ENCODE data around the gene BIN1. TPM values are rescaled to one million over a fixed set of nuclear protein-coding genes. Genes with fewer than 3 reads are reported as not detected.

BIN1 gene
- total RNA-seq, 1 donor from 2014 or later = 26.9 TPM

- H3K27ac ChIP-seq = no peak overlapping the region
- no peaks in the 10 kb centered on the region for H3F3A ChIP-seq (ENCODE audit: low read depth)
Measured at GRCh38 chr2:127054996-127055785, 51.8 kb downstream of the BIN1 start.

DNA sequence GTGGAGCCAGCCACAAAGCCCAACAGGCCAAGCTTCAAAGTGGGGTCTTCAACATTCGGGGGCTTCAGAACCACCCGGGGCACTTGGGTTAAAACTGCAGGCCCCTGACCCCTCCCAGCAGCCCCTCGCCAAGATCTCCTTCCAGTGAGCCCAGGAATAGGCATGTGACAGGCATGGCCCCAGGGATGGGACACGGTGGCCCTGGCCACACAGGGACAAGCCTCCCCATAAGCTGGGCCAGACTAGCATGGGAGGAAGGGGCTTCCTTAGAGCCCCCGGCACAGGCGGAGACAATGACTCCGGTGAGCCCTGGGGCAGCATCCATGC is 52.4 kb downstream of the BIN1 start:
- no peak for DNase-seq (ENCODE audit: low spot score)
- H3K4me1 ChIP-seq = peaks cover 6% of the 10 kb centered on the region
- Mint-ChIP-seq H3K27me3 (ENCODE audit: insufficient read depth, low read depth) (peaks cover 2% of the 10 kb centered on the region), H3K4me3 (no peak overlapping the region), H3K4me1 (peaks cover 2% of the 10 kb centered on the region), H3K9me3 (no peaks in the 10 kb centered on the region), H3K27ac (no peak overlapping the region), H3K36me3 (no peaks in the 10 kb centered on the region)
- no peaks in the 10 kb centered on the region for H3K79me2 ChIP-seq (ENCODE audit: low read depth)
- H3K36me3 ChIP-seq = no peaks in the 10 kb centered on the region
- no peaks in the 10 kb centered on the region for H3K9me3 ChIP-seq (ENCODE audit: low read depth)
- H3K4me3 ChIP-seq = no peak overlapping the region
- H3K27me3 ChIP-seq = no peaks in the 10 kb centered on the region
- no peaks in the 10 kb centered on the region for H3F3A ChIP-seq (ENCODE audit: low read depth)
- H2AFZ ChIP-seq (replicated peaks) = no peak overlapping the region
- H3K9ac ChIP-seq = no peak overlapping the region
- H4K20me1 ChIP-seq (ENCODE audit: low read depth) = no peaks in the 10 kb centered on the region
- TF ChIP-seq EZH2phosphoT487 (IDR thresholded peaks at IDR 0.05) (no peak), EZH2 (IDR thresholded peaks at IDR 0.05) (no peak)
- TF ChIP-seq, protein P1, sequence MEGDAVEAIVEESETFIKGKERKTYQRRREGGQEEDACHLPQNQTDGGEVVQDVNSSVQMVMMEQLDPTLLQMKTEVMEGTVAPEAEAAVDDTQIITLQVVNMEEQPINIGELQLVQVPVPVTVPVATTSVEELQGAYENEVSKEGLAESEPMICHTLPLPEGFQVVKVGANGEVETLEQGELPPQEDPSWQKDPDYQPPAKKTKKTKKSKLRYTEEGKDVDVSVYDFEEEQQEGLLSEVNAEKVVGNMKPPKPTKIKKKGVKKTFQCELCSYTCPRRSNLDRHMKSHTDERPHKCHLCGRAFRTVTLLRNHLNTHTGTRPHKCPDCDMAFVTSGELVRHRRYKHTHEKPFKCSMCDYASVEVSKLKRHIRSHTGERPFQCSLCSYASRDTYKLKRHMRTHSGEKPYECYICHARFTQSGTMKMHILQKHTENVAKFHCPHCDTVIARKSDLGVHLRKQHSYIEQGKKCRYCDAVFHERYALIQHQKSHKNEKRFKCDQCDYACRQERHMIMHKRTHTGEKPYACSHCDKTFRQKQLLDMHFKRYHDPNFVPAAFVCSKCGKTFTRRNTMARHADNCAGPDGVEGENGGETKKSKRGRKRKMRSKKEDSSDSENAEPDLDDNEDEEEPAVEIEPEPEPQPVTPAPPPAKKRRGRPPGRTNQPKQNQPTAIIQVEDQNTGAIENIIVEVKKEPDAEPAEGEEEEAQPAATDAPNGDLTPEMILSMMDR (IDR thresholded peaks at IDR 0.05) = no peak
- H3K4me2 ChIP-seq = no peak overlapping the region
- no peak overlapping the region for H3K27ac ChIP-seq

More at GRCh38 chr2:127054996-127055785, 51.8 kb downstream of the BIN1 start:
- Mint-ChIP-seq H3K4me1 (peaks cover 2% of the 10 kb centered on the region), H3K27ac (no peak overlapping the region), H3K9me3 (no peaks in the 10 kb centered on the region), H3K27me3 (ENCODE audit: insufficient read depth, low read depth) (peaks cover 2% of the 10 kb centered on the region), H3K36me3 (no peaks in the 10 kb centered on the region), H3K4me3 (no peak overlapping the region)
- Histone ChIP-seq H3K4me3 (no peak overlapping the region), H3K9ac (no peak overlapping the region), H3K4me2 (no peak overlapping the region), H3K79me2 (ENCODE audit: low read depth) (no peaks in the 10 kb centered on the region), H4K20me1 (ENCODE audit: low read depth) (no peaks in the 10 kb centered on the region), H2AFZ (replicated peaks) (no peak overlapping the region), H3K9me3 (ENCODE audit: low read depth) (no peaks in the 10 kb centered on the region), H3K27me3 (no peaks in the 10 kb centered on the region), H3K36me3 (no peaks in the 10 kb centered on the region), H3K4me1 (peaks cover 6% of the 10 kb centered on the region)
- no peak for TF ChIP-seq EZH2 (IDR thresholded peaks at IDR 0.05)
- no peak for DNase-seq (ENCODE audit: low spot score)

DNA sequence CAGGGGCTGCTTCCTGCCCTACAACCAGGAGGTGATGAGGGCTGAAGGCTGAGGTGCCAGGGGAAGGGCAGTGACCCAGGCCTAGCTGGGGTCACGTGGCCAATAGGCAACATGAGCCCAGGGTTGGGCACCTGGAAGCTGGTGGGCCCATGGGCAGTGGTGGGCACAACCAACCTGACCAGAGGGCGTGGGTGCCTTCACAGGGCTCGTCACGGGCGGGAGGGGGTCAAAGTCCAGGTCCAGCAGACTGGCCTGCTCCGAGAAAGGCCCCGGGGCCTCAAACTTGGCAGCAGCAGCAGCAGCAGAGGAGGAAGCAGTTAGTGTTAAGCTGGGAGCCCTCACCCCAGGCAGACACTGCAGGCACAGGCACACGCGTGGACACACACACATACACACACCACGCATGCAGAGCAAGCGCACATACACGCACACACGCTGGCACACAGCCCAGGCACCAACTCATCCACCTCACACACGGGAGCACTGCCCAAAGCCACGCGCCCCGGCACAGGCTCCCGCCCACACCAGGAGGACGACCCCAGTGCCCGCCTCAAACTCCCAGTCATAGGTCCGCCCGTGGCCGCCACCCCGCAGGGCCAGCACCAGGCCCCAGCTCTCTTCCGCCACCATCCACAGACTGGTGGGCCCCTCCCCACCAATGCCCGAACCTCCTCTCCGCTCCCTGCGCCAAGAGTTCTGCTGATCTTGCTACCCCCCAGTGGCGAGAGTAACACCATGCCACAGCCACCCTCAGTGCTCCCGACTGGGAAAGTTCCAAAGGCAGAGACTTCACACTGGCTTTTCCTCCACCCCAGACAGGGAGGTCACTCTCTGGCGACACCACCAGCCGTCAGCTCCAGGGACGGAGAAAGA is 53.0 kb downstream of the BIN1 start:
- no peak overlapping the region for H3K4me3 ChIP-seq
- H3K9ac ChIP-seq = no peak overlapping the region
- no peaks in the 10 kb centered on the region for H3K27me3 ChIP-seq
- Mint-ChIP-seq H3K36me3 (no peaks in the 10 kb centered on the region), H3K9me3 (no peaks in the 10 kb centered on the region), H3K27ac (no peak overlapping the region), H3K4me3 (no peak overlapping the region), H3K4me1 (peaks cover 2% of the 10 kb centered on the region), H3K27me3 (ENCODE audit: insufficient read depth, low read depth) (peaks cover 2% of the 10 kb centered on the region)
- no peak overlapping the region for H3K4me2 ChIP-seq
- H3K79me2 ChIP-seq (ENCODE audit: low read depth) = no peaks in the 10 kb centered on the region
- H4K20me1 ChIP-seq (ENCODE audit: low read depth) = no peaks in the 10 kb centered on the region
- no peak overlapping the region for H2AFZ ChIP-seq (replicated peaks)
- DNase-seq (ENCODE audit: low spot score) = no peak
- peaks cover 6% of the 10 kb centered on the region for H3K4me1 ChIP-seq
- no peaks in the 10 kb centered on the region for H3K36me3 ChIP-seq
- H3F3A ChIP-seq (ENCODE audit: low read depth) = no peaks in the 10 kb centered on the region
- no peak overlapping the region for H3K27ac ChIP-seq
- TF ChIP-seq, protein P1 (IDR thresholded peaks at IDR 0.05) = no peak
- TF ChIP-seq EZH2phosphoT487 (IDR thresholded peaks at IDR 0.05) = no peak
- TF ChIP-seq EZH2 (IDR thresholded peaks at IDR 0.05) = no peak
- no peaks in the 10 kb centered on the region for H3K9me3 ChIP-seq (ENCODE audit: low read depth)

Data from neural progenitor cell (in vitro differentiated cells).